Measurements from ENCODE around the gene MCC.

Gene MCC

GRCh38 chr5:113036321-113036720 is 451.9 kb downstream of the MCC start:
- CTCF ChIA-PET = interaction anchor here (1.0 kb wide), 1 partner anchor 576 kb away, joined by 3 read pairs; no protein-coding TSS in a partner anchor

DNA sequence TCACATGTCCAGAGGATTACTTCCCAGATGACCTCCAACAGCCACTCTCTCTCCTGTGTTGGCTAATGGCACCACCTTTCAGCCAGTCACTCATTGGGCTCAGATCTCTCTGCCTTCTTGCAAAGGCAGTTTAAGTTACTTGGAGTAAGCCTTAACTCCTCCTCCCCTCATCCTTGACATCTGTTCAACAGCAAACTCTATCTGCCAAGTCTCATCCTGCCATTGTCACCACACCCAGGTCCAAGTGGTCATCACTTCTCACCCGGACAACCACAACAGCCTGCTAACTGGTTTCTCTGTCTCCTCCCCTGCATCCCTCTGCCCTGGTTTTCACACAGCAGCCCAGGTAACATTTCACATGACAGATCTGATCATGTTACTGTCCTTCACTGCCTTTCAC is 453.2 kb downstream of the MCC start:
- Histone ChIP-seq H3K4me3 (ENCODE audit: low read depth, low read length) (no peak overlapping the region), H3K36me3 (ENCODE audit: control insufficient read depth in 2 of 2, insufficient read depth in 1 of 2, low read length in 2 of 2) (peaks cover 0 to 27% of the 10 kb centered on the region in 2 experiments; a peak in 2 of 3 replicates), H3K9me3 (ENCODE audit: control insufficient read depth, insufficient read depth, low read depth, low read length) (no peaks in the 10 kb centered on the region), H3K4me1 (ENCODE audit: control insufficient read depth, insufficient read depth, low read length) (no peaks in the 10 kb centered on the region), H3K27ac (ENCODE audit: extremely low read depth, low read depth, low read length) (no peak overlapping the region)
- TF ChIP-seq ZNF792 (tag by site-specific recombination; IDR thresholded peaks at IDR 0.05) = no peak
- no peak for TF ChIP-seq BCL11B (tag by site-specific recombination; IDR thresholded peaks at IDR 0.05; ENCODE audit: low read depth)
- no peak for TF ChIP-seq ZNF148 (tag by site-specific recombination; IDR thresholded peaks at IDR 0.05; ENCODE audit: borderline replicate concordance)
- no peak for TF ChIP-seq ZNF548 (tag by site-specific recombination; IDR thresholded peaks at IDR 0.05)
- no peak for TF ChIP-seq ZNF362 (tag by site-specific recombination; IDR thresholded peaks at IDR 0.05)
- TF ChIP-seq, protein P1, sequence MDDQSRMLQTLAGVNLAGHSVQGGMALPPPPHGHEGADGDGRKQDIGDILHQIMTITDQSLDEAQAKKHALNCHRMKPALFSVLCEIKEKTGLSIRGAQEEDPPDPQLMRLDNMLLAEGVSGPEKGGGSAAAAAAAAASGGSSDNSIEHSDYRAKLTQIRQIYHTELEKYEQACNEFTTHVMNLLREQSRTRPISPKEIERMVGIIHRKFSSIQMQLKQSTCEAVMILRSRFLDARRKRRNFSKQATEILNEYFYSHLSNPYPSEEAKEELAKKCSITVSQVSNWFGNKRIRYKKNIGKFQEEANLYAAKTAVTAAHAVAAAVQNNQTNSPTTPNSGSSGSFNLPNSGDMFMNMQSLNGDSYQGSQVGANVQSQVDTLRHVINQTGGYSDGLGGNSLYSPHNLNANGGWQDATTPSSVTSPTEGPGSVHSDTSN (CRISPR knock-in tag; IDR thresholded peaks at IDR 0.05) = no peak
- no peak for TF ChIP-seq ZNF626 (tag by site-specific recombination; IDR thresholded peaks at IDR 0.05)
- TF ChIP-seq ZNF501 (tag by site-specific recombination; IDR thresholded peaks at IDR 0.05) = no peak
- no peak for TF ChIP-seq ZNF830 (tag by site-specific recombination; IDR thresholded peaks at IDR 0.05; ENCODE audit: low read depth)
- no peak for TF ChIP-seq ZNF654 (tag by site-specific recombination; IDR thresholded peaks at IDR 0.05; ENCODE audit: low read depth)
- TF ChIP-seq BCL11A (tag by site-specific recombination; IDR thresholded peaks at IDR 0.05; ENCODE audit: low read depth) = no peak
- no peak for TF ChIP-seq MEIS1 (CRISPR knock-in tag; IDR thresholded peaks at IDR 0.05; ENCODE audit: borderline replicate concordance)
- TF ChIP-seq SP7 (tag by site-specific recombination; IDR thresholded peaks at IDR 0.05) = no peak
- no peak for TF ChIP-seq SCRT2 (tag by site-specific recombination; IDR thresholded peaks at IDR 0.05)
- no peak for TF ChIP-seq ZNF335 (tag by site-specific recombination; conservative IDR thresholded peaks at IDR 0.05)
- TF ChIP-seq ZFP41 (tag by site-specific recombination; IDR thresholded peaks at IDR 0.05; ENCODE audit: borderline replicate concordance) = no peak
- CTCF ChIA-PET = interaction anchor here (0.7 kb wide), 1 partner anchor 300 kb away, joined by 6 read pairs; no protein-coding TSS in a partner anchor
- POLR2A ChIA-PET = no interaction called here

More at GRCh38 chr5:113036321-113036720, 451.9 kb downstream of the MCC start:
- TF ChIP-seq ZNF544 (tag by site-specific recombination; IDR thresholded peaks at IDR 0.05) = no peak
- TF ChIP-seq ZNF280D (tag by site-specific recombination; IDR thresholded peaks at IDR 0.05) = no peak
- TF ChIP-seq, protein P2, sequence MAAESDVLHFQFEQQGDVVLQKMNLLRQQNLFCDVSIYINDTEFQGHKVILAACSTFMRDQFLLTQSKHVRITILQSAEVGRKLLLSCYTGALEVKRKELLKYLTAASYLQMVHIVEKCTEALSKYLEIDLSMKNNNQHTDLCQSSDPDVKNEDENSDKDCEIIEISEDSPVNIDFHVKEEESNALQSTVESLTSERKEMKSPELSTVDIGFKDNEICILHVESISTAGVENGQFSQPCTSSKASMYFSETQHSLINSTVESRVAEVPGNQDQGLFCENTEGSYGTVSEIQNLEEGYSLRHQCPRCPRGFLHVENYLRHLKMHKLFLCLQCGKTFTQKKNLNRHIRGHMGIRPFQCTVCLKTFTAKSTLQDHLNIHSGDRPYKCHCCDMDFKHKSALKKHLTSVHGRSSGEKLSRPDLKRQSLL (tag by site-specific recombination; IDR thresholded peaks at IDR 0.05) = no peak
- TF ChIP-seq ZNF354C (tag by site-specific recombination; IDR thresholded peaks at IDR 0.05; ENCODE audit: borderline replicate concordance, low read depth) = no peak
- TF ChIP-seq ZBTB26 (tag by site-specific recombination; optimal IDR thresholded peaks at IDR 0.05) = no peak
- Histone ChIP-seq H3K4me3 (ENCODE audit: low read depth, low read length) (no peak overlapping the region), H3K27ac (ENCODE audit: extremely low read depth, low read depth, low read length) (no peak overlapping the region), H3K36me3 (ENCODE audit: control insufficient read depth in 2 of 2, insufficient read depth in 1 of 2, low read length in 2 of 2) (peaks cover 0 to 34% of the 10 kb centered on the region in 2 experiments; a peak in 1 of 3 replicates), H3K9me3 (ENCODE audit: control insufficient read depth, insufficient read depth, low read depth, low read length) (no peaks in the 10 kb centered on the region), H3K4me1 (ENCODE audit: control insufficient read depth, insufficient read depth, low read length) (no peaks in the 10 kb centered on the region)
- POLR2A ChIA-PET = no interaction called here
